ENCODE results near the gene RHBDF1. TPM values are rescaled to one million over a fixed set of nuclear protein-coding genes. Genes with fewer than 3 reads are reported as not detected.

The RHBDF1 gene
- total RNA-seq, 3 donors from 2014 or later, result 27.2 to 39.2 (median 36.9) TPM

GRCh38 chr16:79151-80054 is 7.0 kb upstream of the RHBDF1 start:
- intact Hi-C loops (cut with DNase I, micrococcal nuclease), result no loop called here
- TF ChIP-seq, protein P1, sequence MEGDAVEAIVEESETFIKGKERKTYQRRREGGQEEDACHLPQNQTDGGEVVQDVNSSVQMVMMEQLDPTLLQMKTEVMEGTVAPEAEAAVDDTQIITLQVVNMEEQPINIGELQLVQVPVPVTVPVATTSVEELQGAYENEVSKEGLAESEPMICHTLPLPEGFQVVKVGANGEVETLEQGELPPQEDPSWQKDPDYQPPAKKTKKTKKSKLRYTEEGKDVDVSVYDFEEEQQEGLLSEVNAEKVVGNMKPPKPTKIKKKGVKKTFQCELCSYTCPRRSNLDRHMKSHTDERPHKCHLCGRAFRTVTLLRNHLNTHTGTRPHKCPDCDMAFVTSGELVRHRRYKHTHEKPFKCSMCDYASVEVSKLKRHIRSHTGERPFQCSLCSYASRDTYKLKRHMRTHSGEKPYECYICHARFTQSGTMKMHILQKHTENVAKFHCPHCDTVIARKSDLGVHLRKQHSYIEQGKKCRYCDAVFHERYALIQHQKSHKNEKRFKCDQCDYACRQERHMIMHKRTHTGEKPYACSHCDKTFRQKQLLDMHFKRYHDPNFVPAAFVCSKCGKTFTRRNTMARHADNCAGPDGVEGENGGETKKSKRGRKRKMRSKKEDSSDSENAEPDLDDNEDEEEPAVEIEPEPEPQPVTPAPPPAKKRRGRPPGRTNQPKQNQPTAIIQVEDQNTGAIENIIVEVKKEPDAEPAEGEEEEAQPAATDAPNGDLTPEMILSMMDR (IDR thresholded peaks at IDR 0.05), result no peak
- peaks cover 28% of the 10 kb centered on the region for H3K4me1 ChIP-seq (ENCODE audit: low read depth)

DNA sequence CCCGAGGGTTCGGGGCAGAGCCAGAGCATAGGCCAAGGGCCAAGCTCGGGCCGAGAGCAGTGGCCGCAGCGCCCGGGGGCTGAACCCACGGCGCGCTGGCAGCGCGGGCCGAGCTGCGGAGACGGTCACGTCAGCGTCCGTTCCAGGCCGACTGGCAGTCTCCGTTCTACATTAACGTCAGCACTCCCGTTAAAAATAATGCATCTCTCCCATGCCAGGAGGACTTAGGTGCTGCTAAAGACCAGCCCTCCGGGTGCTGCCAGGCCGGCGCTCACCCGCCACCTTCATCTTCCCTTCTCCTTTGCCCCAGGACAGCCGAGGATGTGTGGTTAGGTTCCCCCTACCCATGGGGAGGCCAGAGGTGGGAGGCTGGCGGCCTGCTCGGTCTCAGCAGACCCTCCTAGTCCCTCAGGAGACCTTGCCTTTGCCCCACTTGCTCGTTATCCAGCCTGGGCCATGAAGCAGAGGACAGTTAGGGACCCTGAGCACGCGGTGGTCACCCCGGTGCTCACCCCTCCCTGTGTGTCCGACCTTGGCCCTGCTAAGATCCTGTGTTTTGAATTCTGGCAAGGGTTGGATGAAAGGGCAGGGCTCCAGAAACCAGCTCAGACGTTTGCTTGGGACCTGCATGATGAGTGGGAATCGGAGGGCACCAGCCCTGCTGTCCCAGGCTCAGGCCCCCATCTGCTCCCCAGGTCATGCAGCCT is 6.2 kb upstream of the RHBDF1 start:
- no peaks in the 10 kb centered on the region for H3K9me3 ChIP-seq
- no peaks in the 10 kb centered on the region for H3K36me3 ChIP-seq (ENCODE audit: low read depth)
- TF ChIP-seq, protein P1 (IDR thresholded peaks at IDR 0.05), result no peak
- H3K4me3 ChIP-seq, result peak overlapping the region; percentile 72
- peak; percentile 5 for ATAC-seq
- intact Hi-C loops (cut with DNase I, micrococcal nuclease), result no loop called here
- DNase-seq, result peak in 1 of 3 donors; percentile 51
- peaks cover 25% of the 10 kb centered on the region for H3K4me1 ChIP-seq (ENCODE audit: low read depth)

More at GRCh38 chr16:79151-80054, 7.0 kb upstream of the RHBDF1 start:
- no peak overlapping the region for H3K4me3 ChIP-seq
- no peak for ATAC-seq
- no peak for DNase-seq
- no peaks in the 10 kb centered on the region for H3K9me3 ChIP-seq
- H3K36me3 ChIP-seq (ENCODE audit: low read depth), result no peaks in the 10 kb centered on the region

GRCh38 chr16:77807-78443 is 5.5 kb upstream of the RHBDF1 start, which contains the start of gene MPG:
TSS of gene MPG (plus strand) at chr16:78225. CDS start at chr16:78310, 85 bp downstream.
- no peaks in the 10 kb centered on the region for H3K36me3 ChIP-seq (ENCODE audit: low read depth)
- H3K4me3 ChIP-seq, result peak within 1 kb of the TSS; percentile 72
- ATAC-seq (peak; percentile 84), DNase-seq (peak; percentile 89 to 94 (median 91))
- peaks cover 31% of the 10 kb centered on the region for H3K4me1 ChIP-seq (ENCODE audit: low read depth)
- intact Hi-C loops (cut with DNase I, micrococcal nuclease), result no loop called here
- H3K9me3 ChIP-seq, result no peaks in the 10 kb centered on the region
- TF ChIP-seq, protein P1 (IDR thresholded peaks at IDR 0.05), result no peak

GRCh38 chr16:77273-77806 is 4.9 kb upstream of the RHBDF1 start:
- peak; percentile 57 to 81 (median 74) for DNase-seq
- ATAC-seq, result peak; percentile 56

More at GRCh38 chr16:77273-77806, 4.9 kb upstream of the RHBDF1 start:
- Histone ChIP-seq H3K4me3 (peak overlapping the region; percentile 72), H3K9me3 (no peaks in the 10 kb centered on the region), H3K4me1 (ENCODE audit: low read depth) (peaks cover 34% of the 10 kb centered on the region), H3K36me3 (ENCODE audit: low read depth) (no peaks in the 10 kb centered on the region)
- intact Hi-C loops (cut with DNase I, micrococcal nuclease), result no loop called here
- TF ChIP-seq, protein P1 (IDR thresholded peaks at IDR 0.05), result no peak
